CD14-positive monocyte (primary cell): ENCODE results near the gene SHLD1. TPM values are rescaled to one million over a fixed set of nuclear protein-coding genes. Genes with fewer than 3 reads are reported as not detected.

Experiments
- DNase-seq, 3 donors: peaks; one replicate each; pipeline ENCODE4 v3.0.0-alpha.2; 2011 to 2022
- H2AFZ ChIP-seq: 2 replicates; pipeline ENCODE4 v1.6.0; 2012; ENCODE audit warnings: mild to moderate bottlenecking, low read depth, low read length, inconsistent platforms; ENCODE audit not compliant: insufficient read depth, poor library complexity, severe bottlenecking
- H3K27ac ChIP-seq, 2 donors: 1 replicate in 1 of 2; 2 replicates in 1 of 2; pipeline ENCODE4 v1.5.1; 2012 to 2013; ENCODE audit warnings: low read length in 2 of 2, control low read depth in 1 of 2, inconsistent platforms in 1 of 2, low read depth in 1 of 2, mild to moderate bottlenecking in 1 of 2
- H3K27me3 ChIP-seq, 2 donors: one replicate each; pipeline versions ENCODE4 v1.6.0 to v1.6.1; 2011 to 2013; ENCODE audit warnings: low read length in 2 of 2; ENCODE audit not compliant: control insufficient read depth in 2 of 2, insufficient read depth in 2 of 2
- H3K36me3 ChIP-seq, 2 donors: replicated peaks in 1 of 2; 1 replicate in 1 of 2; 2 replicates in 1 of 2; pipeline versions ENCODE4 v1.5.1 to v1.6.1; 2012 to 2013; ENCODE audit warnings: low read length in 2 of 2, control low read depth in 1 of 2, inconsistent platforms in 1 of 2, mild to moderate bottlenecking in 1 of 2; ENCODE audit not compliant: insufficient read depth in 2 of 2, control insufficient read depth in 1 of 2
- H3K4me1 ChIP-seq, 2 donors: 1 replicate in 1 of 2; 2 replicates in 1 of 2; pipeline versions ENCODE4 v1.5.1 to v1.6.1; 2012 to 2013; ENCODE audit warnings: low read length in 2 of 2, control low read depth in 1 of 2, inconsistent platforms in 1 of 2, mild to moderate bottlenecking in 1 of 2, moderate library complexity in 1 of 2; ENCODE audit not compliant: insufficient read depth in 2 of 2, control insufficient read depth in 1 of 2
- H3K4me2 ChIP-seq: replicated peaks from 2 replicates; pipeline ENCODE3; 2012; ENCODE audit warnings: low read length, moderate library complexity, mild to moderate bottlenecking; ENCODE audit not compliant: poor library complexity, severe bottlenecking; ENCODE audit errors: extremely low read depth
- H3K4me3 ChIP-seq, 3 experiments: fragments of 200-600 bp in 1 of 3; sonication (generic) in 1 of 3; replicated peaks in 1 of 3; 1 replicate in 2 of 3; 2 replicates in 1 of 3; pipeline ENCODE4 v1.5.1; 2011 to 2013; ENCODE audit warnings: low read length in 3 of 3, mild to moderate bottlenecking in 3 of 3, control low read depth in 2 of 3, low read depth in 2 of 3, inconsistent platforms in 1 of 3, moderate library complexity in 1 of 3
- H3K79me2 ChIP-seq: 2 replicates; pipeline ENCODE4 v1.6.0; 2012; ENCODE audit warnings: mild to moderate bottlenecking, control low read depth, inconsistent platforms, low read length, moderate library complexity; ENCODE audit not compliant: insufficient read depth
- H3K9ac ChIP-seq: 2 replicates; pipeline ENCODE4 v1.6.0; 2017; ENCODE audit warnings: low read length, mild to moderate bottlenecking; ENCODE audit not compliant: insufficient read depth, poor library complexity, severe bottlenecking
- H3K9me3 ChIP-seq, 2 donors: replicated peaks in 1 of 2; 1 replicate in 1 of 2; 2 replicates in 1 of 2; pipeline versions ENCODE4 v1.5.1 to v1.6.1; 2012 to 2013; ENCODE audit warnings: low read length in 2 of 2, control low read depth in 1 of 2; ENCODE audit not compliant: control insufficient read depth in 1 of 2, insufficient read depth in 1 of 2
- H4K20me1 ChIP-seq: 2 replicates; pipeline ENCODE4 v1.6.0; 2012; ENCODE audit warnings: mild to moderate bottlenecking, low read length, control low read depth, moderate library complexity; ENCODE audit not compliant: insufficient read depth
- H3K27ac Mint-ChIP-seq, 7 donors: one replicate each; pipeline ENCODE4 v1.8.0; 2020; ENCODE audit warnings: mild to moderate bottlenecking in 7 of 7, mixed read lengths in 7 of 7, moderate library complexity in 6 of 7, inconsistent platforms in 2 of 7
- H3K27me3 Mint-ChIP-seq, 3 donors: one replicate each; pipeline ENCODE4 v1.8.0; 2021 to 2022; ENCODE audit warnings: low read depth in 3 of 3, mild to moderate bottlenecking in 3 of 3, mixed read lengths in 3 of 3, moderate library complexity in 3 of 3, inconsistent platforms in 1 of 3
- H3K36me3 Mint-ChIP-seq, 2 donors: one replicate each; pipeline ENCODE4 v1.8.0; 2020; ENCODE audit warnings: mixed read lengths in 2 of 2, inconsistent platforms in 1 of 2, mild to moderate bottlenecking in 1 of 2
- H3K4me1 Mint-ChIP-seq: one replicate; pipeline ENCODE4 v1.8.0; 2020; ENCODE audit warnings: mild to moderate bottlenecking, mixed read lengths
- H3K4me3 Mint-ChIP-seq, 2 donors: one replicate each; pipeline ENCODE4 v1.8.0; 2020; ENCODE audit warnings: mild to moderate bottlenecking in 2 of 2, mixed read lengths in 2 of 2, moderate library complexity in 1 of 2
- H3K9me3 Mint-ChIP-seq, 7 donors: one replicate each; pipeline ENCODE4 v1.8.0; 2020 to 2022; ENCODE audit warnings: mixed read lengths in 7 of 7, mild to moderate bottlenecking in 6 of 7, moderate library complexity in 6 of 7, inconsistent platforms in 2 of 7
- WGBS: methylation state at CpG from one replicate; pipeline ENCODE4 v1.1.5; 2013; ENCODE audit warnings: missing lambda C conversion rate; ENCODE audit not compliant: insufficient coverage; 5-methylcytosine and 5-hydroxymethylcytosine counted together
- intact Hi-C, 2 donors: fragments of 100-400 bp; cut with micrococcal nuclease; formaldehyde crosslinking; loops; one replicate each; pipeline versions ENCODE4 v1.15.0 to v1.15.1; 2023
- polyA plus RNA-seq, 3 donors: library from polyadenylated mRNA; depleted of rRNA in 1 of 3; unstranded in 2 of 3; stranded (reverse) in 1 of 3; fragments of 300-500 nt in 2 of 3; fragments of >200 nt in 1 of 3; fragmentation: Illumina TruSeq in 2 of 3; gene quantifications; 1 replicate in 2 of 3; 2 replicates in 1 of 3; pipeline ENCODE4 v1.2.3, GENCODE V29; 2012 to 2021
- TF ChIP-seq, protein P1 (sequence below): fragments of 200-600 bp; IDR thresholded peaks from one replicate; pipeline ENCODE4 v1.8.0; 2022; ENCODE audit warnings: antibody characterized with exemption, mild to moderate bottlenecking

Gene SHLD1
- polyA plus RNA-seq, 3 donors = 8.3 to 12.7 (median 11.5) TPM

DNA sequence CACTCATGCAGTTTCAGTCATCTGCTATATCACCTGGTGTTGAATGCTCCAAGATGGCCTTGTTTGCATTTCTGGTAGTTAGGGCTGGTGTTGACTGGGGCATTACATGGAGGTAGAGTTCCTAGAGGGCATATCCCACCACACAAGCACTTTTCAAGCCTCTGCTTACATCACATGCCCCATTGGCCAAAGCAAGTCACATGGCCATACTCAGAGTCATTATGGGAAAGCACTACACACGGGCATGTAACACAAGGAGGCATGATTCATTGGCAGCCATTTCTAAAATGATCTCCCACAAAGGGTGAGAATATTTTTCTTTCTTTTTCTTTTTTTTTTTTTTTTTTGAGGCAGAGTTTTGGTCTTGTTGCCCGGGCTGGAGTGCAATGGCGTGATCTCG, 126.9 kb downstream of the SHLD1 start:
- Histone ChIP-seq H3K9me3 (no peaks in the 10 kb centered on the region), H3K4me1 (peaks cover 10% of the 10 kb centered on the region in 2 donors), H3K27me3 (no peaks in the 10 kb centered on the region), H3K79me2 (no peaks in the 10 kb centered on the region), H4K20me1 (no peaks in the 10 kb centered on the region), H2AFZ (no peak overlapping the region), H3K36me3 (no peaks in the 10 kb centered on the region), H3K9ac (no peak overlapping the region), H3K4me2 (no peak overlapping the region), H3K27ac (no peak overlapping the region), H3K4me3 (no peak overlapping the region)
- no peak overlapping the region for H3K27ac Mint-ChIP-seq
- H3K4me3 Mint-ChIP-seq = no peak overlapping the region
- intact Hi-C loops = no loop called here
- peaks cover 0 to 15% (median 2%) of the 10 kb centered on the region in 7 donors for H3K9me3 Mint-ChIP-seq
- TF ChIP-seq, protein P1, sequence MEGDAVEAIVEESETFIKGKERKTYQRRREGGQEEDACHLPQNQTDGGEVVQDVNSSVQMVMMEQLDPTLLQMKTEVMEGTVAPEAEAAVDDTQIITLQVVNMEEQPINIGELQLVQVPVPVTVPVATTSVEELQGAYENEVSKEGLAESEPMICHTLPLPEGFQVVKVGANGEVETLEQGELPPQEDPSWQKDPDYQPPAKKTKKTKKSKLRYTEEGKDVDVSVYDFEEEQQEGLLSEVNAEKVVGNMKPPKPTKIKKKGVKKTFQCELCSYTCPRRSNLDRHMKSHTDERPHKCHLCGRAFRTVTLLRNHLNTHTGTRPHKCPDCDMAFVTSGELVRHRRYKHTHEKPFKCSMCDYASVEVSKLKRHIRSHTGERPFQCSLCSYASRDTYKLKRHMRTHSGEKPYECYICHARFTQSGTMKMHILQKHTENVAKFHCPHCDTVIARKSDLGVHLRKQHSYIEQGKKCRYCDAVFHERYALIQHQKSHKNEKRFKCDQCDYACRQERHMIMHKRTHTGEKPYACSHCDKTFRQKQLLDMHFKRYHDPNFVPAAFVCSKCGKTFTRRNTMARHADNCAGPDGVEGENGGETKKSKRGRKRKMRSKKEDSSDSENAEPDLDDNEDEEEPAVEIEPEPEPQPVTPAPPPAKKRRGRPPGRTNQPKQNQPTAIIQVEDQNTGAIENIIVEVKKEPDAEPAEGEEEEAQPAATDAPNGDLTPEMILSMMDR = no peak
- no peaks in the 10 kb centered on the region for H3K36me3 Mint-ChIP-seq
- no CpG with 5 or more reads among the region's 4 CpGs for WGBS
- peaks cover 17% of the 10 kb centered on the region for H3K4me1 Mint-ChIP-seq
- peaks cover 5 to 10% (median 8%) of the 10 kb centered on the region in 3 donors for H3K27me3 Mint-ChIP-seq
- no peak for DNase-seq

DNA sequence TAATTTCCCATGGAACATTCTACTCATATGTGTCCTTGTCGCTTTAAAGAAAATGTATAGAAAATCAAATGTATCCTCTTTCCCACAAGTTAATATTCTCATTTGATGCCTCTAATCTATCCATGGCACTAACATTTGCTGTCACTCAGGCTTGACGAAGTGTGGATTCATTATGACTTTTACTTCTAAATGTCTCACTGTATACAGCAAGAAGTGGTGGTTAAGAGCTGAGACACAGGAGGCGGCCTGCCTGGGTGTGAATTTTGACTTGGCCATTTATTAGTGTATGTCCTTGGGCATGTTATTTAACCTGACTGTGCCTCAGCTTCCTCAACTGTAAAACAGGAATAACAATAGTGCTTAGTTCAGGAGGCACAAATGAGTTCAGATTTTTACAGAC, 130.1 kb downstream of the SHLD1 start:
- H3K9me3 Mint-ChIP-seq = peaks cover 0 to 13% (median 0%) of the 10 kb centered on the region in 7 donors
- H3K4me3 ChIP-seq = no peak overlapping the region
- no peaks in the 10 kb centered on the region for H3K36me3 ChIP-seq
- no peak overlapping the region for H3K4me2 ChIP-seq
- no peak overlapping the region for H3K27ac Mint-ChIP-seq
- H3K9ac ChIP-seq = no peak overlapping the region
- H2AFZ ChIP-seq = no peak overlapping the region
- peaks cover 2 to 4% (median 3%) of the 10 kb centered on the region in 3 donors for H3K27me3 Mint-ChIP-seq
- no peaks in the 10 kb centered on the region for H4K20me1 ChIP-seq
- no peaks in the 10 kb centered on the region for H3K79me2 ChIP-seq
- no peak overlapping the region for H3K27ac ChIP-seq
- H3K9me3 ChIP-seq = no peaks in the 10 kb centered on the region
- no peaks in the 10 kb centered on the region for H3K27me3 ChIP-seq
- H3K36me3 Mint-ChIP-seq = no peaks in the 10 kb centered on the region
- TF ChIP-seq, protein P1 = no peak
- no peak for DNase-seq
- peaks cover 10% of the 10 kb centered on the region for H3K4me1 Mint-ChIP-seq
- H3K4me3 Mint-ChIP-seq = no peak overlapping the region
- intact Hi-C loops = no loop called here
- H3K4me1 ChIP-seq = peaks cover 6 to 7% of the 10 kb centered on the region in 2 donors
- 100% methylated on average over 1 of the region's 3 CpGs for WGBS
